DMS153 (cell line): ENCODE results near the gene CDH4.
"Not testable (repeated sequence)": the region's sequence is repeated elsewhere in the genome, so short reads cannot be mapped to it uniquely, and the experiment has no call there.

ENCODE experiments used
- DNase-seq: peaks from one replicate; lab custom pipeline; 2025; lab: John Stamatoyannopoulos, UW

The CDH4 gene

DNA sequence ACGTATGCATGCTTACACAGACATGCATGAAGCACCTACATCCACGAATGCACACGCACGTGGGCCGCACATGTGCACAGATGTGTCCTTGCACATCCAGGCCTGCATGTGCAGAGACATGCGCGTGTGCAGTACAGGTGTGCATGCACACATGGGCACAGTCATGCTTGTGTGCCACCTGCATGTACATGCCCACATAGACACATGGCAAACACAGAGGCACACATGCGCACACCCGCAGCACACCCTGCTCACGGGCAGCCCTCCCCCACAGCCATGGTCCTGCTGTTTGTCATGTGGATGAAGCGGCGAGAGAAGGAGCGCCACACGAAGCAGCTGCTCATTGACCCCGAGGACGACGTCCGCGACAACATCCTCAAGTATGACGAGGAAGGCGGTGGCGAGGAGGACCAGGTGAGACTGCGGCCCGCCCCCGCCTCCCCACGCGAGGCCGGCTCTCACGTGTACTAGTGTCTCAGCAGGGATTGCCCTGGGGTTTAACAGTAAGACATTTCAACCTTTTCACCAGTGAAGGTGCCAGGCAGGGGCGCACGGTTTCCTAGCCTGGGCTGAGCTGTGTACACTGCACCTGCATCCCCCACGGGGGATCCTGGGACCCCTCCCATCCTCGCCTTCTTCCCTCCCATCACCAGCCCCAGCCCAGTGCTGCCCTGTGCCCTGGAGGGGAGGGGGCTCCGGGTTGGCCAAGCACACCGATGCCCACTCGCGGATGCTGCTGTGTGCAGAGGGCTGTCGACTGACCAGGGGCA, 680.8 kb downstream of the CDH4 start:
- DNase-seq: no peak

DNA sequence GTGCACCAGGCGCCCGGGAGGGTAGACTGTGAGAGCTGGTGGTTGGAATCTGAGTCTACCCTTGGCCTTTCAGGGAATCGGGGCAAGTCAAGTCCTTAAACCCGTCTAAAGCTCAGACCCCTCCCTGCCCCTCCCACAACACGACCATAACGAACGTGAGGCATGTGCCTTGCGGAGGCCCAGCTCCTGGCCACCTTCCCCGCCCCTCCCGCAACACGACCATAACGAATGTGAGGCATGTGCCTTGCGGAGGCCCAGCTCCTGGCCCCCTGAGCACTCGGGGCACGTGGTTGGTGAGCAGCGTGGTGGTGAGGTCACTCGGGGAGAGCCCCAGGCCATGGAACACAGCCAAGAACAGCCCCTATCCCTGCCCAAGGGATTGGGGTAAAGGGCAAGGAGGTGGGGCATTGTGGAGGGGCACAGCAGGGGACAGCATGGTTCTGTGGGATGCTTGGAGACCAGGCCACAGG, 681.5 kb downstream of the CDH4 start:
- DNase-seq: no peak

DNA sequence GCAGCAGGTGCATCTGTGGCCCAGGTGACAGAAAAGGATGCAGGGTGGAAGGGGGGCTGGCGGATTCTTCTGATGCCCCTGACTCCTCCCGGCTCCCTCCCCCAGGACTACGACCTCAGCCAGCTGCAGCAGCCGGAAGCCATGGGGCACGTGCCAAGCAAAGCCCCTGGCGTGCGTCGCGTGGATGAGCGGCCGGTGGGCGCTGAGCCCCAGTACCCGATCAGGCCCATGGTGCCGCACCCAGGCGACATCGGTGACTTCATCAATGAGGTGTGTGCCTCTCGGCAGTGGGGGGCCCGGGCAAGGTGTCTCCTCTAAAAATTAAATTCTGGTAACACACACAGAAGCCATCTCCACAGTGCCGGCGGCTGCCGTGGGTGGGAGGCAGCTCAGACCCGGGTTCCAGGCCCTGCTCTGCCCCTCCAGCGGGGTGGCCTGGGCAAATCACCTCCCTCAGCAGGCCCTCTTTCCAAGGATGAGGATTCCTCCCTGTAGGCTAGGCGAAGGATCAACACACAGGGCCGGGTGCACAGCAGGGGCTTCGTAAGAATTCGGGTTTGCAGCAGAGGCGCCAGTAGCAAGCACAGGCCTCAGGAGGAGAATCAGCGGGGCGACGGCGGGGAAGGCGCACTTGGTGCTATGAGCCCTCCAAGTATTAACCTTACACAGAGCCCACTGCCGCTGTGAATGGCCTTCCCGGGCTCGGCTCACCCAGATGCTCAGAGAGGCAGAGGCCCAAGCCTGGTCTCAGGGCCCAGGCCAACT, 682.1 kb downstream of the CDH4 start:
- DNase-seq: no peak

DNA sequence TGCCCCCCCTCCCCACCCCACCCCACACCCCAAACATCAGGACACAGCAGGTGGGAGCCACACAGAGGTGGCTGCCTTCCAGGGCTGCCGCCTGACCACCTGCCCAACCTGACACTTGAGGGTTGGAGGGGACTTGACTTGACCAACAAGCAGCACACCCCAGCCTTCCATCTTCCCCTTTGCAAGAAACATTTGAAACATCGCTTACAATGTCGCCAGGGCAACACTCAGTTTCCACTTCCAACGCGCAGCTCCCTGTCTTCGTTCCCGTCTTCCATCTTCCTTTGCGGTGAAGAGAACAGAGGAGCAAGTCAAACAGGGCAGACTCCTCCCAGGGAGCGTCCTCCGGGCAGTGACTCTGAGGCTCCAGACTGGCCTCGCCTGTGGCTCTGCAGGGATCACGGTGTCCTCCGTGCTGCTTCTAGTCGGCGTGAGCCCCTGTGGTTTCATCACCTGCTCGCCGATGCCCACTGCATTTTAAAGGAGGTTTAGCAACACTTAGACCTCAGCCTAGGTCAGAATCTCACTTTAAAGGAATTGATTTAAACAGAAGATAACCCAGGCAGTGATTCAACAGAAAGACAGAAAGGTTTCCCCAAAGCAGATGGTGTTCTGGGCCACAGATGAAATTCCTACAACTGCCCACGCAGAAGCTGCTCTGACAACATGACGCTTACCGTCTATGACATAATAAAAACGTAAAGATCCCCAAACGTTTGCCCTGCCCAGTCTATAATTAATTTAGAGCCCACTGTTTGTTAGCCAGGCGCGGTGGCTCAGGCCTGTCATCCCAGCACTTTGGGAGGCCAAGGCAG, 682.9 kb downstream of the CDH4 start:
- no peak for DNase-seq

DNA sequence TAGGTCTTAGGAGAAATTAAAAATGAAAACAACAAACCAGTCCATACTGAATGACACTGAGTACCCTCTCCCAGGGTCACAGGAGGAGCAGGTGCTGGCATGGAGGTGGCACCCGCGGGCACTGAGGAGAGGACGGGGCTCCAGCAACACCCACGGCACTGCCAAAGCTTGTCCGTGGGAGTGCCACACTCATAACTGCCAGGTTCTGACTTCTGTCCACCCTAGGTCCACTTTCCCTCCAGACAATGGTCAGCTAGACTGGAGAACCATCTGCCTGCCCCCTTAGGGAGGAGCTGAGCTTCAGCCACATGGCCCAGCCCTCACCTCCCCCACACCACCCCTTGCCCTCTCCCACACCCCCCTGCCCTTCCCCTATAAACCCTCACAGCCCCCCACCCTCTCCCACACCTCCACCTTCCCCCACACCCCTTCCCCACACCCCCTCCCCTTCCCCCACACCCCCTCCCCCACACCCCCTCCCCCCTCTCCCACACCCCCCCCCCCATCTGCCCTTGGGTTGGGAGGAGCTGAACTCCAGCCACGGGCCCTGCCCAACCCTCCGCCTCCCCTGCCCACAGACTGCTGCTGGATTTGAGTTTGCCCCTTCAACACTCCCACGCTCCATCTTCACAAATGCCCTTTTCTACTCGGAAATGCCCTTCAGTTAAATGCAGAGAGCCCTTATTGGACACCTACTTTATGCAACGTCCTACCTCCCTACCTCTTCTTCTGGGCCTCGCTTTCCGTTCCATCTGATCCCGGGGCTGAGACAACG, 684.1 kb downstream of the CDH4 start:
- no peak for DNase-seq

DNA sequence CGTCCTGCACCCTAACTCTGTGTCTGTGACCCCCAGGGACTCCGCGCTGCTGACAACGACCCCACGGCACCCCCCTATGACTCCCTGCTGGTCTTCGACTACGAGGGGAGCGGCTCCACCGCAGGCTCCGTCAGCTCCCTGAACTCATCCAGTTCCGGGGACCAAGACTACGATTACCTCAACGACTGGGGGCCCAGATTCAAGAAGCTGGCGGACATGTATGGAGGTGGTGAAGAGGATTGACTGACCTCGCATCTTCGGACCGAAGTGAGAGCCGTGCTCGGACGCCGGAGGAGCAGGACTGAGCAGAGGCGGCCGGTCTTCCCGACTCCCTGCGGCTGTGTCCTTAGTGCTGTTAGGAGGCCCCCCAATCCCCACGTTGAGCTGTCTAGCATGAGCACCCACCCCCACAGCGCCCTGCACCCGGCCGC, 684.7 kb downstream of the CDH4 start:
- no peak for DNase-seq

DNA sequence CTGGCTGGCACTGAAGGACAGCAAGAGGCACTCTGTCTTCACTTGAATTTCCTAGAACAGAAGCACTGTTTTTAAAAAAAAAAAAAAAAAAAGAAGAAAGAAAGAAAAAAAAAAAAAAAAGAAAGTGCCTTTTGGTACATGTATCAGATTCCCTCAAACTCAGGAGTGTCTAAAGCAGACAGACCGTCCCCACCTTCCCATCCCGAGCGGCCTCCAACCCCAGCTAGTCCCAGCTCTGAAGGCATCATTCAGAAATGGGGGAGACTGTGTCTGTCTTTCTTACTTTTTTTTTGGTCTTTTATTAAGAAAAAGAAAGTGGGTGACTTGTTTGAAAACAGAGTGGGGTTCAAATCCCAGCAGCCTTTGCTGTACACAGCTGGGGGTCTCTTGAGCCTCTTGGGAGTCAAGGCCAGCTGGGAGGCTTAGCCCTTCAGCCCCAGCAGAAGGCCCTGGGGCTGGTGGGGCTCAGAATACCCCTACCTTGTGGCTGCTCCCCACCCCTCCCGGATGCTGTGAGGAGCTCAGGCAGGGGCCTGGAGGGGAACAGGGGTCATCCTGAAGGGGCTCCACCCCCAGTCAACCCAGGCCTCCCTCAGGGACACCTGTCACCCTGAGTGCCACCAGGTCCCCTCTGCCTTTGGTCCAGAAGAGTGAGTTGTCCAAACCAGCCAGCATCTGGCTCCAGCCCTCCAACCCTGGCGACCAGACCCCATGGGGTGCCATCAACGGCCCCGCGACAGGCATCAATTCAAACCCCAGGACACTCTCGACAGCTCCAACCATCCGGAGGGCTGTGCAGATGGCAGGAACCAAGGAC, 685.3 kb downstream of the CDH4 start:
- DNase-seq: no peak

DNA sequence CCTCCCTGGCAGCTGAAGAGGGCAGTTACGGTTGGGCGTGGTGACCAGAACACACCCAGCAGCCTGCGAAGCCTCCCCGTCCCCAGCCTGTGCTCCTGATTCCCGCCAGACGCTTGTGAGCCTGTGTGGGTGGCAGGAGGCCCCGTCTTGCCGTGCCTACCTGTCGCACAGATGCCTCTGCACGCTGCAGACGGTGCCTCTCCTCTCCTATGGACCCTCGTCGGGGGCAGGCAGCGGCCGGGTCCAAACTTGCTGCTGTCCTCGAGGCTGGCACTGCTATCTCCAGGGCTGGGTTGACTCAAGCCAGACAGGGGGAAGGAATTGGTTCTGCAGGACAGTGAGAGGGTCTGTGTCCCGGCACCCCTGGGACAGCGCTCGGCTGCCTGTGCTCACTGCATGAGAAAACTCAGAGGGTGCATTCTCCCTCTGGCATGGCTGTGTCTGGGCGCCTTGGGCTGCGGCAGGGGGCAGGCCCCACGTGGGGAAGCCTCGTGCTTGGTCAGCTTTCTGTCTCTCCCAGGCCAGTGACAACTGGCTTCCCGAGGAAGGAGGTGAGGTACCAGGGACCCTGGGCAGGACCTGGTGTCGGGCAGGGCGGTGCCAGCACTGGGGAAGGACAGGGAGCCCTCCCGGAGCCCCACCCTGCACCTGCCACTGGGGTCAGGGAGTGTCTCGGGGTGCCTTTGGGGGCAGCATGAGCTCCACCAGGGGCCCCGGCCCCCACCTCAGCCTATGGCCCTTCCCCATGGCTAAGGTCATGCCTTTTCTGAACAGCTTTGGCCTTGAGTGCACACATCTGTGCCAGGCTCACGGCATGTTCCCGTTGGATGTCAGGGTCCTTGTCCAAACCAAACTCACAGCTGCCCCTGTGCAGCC, 686.1 kb downstream of the CDH4 start:
- DNase-seq: no peak

DNA sequence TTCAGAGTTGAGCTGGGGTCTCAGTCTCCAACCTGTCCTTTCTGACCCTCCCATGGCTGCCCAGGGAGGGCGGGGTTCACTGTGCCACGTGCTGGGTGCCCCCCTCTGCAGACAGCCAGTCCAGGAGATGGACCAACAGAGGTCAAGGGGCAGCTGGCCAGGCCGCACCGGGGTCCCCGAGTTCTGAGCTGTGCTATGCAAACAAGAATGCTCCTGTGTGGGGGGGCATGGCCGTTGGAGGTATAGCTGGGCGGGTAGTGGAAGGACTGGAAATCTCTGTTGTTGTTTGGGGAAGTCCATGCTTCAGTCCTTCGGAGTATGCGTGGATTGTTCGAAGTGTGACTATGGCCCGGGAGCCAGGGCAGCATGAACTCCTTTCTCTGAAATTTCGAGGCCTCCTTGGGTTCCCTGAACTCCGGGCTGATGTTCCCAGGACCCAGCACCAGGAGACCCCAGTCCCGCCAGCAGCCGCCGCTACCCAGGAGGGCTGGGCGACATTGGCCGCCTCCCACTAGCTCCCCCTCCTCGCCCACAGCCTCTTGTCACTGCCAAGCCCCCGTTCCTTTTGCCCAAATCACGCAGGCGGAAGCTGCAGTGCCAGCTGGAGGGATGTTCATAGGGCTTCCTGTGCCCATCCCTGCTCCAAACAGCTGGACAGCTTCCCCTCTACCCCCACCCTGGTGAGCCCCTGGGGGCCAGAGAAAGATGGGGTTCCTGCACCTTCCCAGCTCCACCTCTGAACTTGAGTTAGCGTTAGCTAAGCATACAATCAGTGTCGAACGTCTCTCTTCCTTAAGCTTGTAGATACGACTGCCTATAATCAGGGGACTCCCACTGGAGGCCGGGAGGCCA, 687.0 kb downstream of the CDH4 start:
- no peak for DNase-seq

DNA sequence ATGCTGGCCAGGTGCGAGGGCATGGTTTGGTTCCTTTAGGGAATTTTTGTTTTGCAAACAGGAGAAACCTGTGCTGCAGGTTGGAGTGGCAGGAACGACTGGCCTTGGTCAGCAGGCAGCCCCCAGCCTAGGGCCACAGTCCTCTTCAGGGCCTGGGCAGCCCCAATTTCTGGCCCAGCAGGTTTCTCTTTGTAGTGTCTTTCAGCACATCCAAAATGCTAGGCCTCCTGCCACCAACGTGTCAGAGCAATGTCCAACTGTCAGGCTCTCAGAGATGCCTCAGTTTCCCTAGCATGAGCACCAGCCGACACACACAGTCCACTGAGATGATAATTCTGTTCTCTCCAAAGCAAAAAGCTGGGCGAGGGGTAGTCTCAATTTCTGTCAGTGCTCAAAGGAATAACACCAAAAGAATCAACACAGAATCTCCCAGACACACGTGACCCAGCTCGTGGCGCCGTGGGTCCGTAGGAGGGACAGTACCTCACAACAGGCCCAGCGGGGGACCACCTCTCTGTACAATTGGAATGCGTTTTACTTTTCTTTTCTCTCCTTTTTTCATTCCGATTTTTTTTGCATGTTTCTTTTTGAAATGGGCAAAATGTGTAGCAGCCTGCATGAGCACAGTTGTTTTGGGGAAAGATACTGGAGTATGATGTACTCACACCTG, 687.8 kb downstream of the CDH4 start:
- no peak for DNase-seq

DNA sequence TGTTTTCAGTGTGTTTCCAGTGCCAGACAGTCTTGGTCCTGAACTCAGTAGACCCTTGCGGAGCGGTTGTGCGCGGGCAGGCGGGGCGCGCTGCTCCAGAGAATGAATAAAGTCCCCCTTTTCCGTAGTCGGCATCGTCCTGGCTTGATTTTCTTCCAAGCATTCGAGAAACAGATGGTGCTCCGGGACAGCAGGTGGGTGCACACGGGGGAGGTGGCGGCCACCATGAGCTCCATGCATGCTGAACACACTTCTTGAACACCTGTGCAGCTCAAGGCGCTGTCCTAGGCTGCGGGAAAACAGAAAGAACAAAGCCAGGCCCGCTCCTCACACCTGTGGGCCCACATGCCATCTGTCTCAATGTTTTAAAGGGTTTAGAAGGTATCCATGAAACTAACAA, 688.4 kb downstream of the CDH4 start:
- DNase-seq: no peak

DNA sequence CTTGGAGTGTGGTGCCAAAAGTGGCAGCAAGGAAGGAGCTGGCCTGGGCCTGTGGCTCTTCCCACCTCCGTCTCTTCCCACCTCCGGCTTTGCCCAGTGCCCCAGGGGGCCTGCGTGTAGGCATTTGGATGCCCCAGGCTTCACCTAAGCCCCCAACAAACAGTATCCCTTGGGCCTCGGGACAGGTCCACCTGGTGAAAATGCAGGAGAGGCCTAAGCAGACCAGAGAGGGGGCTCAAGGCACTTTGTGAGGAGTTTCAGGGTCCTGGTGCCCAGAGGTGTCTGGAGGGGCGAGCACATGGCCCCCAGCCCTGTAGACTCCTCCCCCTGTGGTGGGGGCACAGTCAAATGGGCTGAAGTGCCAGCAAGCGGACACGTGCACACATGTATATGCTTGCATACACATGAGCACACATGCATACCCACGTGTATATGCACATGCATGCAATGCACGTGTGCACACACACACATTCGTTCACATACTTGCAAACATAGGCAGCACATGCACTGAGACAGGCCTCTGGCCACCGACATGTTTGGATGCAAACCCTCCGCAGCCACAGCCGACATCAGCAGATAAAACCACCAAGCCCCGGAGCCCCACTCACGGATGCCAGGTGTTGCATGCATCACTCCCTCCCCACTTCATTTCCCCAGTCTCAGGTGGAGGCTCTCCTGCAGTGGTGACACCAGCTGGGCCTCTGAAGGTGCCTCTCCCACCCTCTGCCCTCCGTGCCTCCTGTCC, 689.1 kb downstream of the CDH4 start:
- DNase-seq: no peak

DNA sequence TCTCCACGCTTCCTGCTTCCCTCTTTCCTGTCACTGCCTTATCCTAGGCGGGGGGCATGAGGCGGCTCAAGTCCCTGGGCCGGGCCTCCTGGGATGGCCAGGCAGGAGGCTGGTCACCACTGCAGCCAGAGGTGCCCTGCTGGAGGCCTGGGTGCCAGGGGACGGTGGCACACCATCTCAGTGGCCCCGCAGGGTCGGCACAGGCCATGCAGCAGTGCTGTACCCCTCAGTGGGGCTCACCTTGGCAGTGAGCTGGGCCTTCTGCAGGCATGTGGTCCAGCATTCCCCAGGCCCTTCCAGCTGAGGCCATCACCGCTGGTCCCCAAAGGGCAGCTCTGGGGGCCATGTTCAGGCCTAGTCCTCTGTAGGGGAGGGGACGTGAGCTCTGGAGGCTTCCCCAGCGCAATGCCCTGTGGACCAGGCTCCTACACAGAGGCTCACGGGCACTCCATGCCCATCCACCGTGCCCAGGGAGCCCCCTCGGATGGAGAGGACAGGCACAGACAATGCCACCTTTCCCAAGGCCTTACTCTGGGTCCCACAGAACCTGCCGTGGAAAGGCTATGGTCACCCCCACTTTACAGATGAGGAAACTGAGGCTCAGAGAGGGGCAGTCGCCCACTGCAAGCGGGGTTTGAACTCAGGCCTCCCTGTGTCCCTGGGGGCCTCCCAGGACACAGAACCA, 689.8 kb downstream of the CDH4 start:
- no peak for DNase-seq

DNA sequence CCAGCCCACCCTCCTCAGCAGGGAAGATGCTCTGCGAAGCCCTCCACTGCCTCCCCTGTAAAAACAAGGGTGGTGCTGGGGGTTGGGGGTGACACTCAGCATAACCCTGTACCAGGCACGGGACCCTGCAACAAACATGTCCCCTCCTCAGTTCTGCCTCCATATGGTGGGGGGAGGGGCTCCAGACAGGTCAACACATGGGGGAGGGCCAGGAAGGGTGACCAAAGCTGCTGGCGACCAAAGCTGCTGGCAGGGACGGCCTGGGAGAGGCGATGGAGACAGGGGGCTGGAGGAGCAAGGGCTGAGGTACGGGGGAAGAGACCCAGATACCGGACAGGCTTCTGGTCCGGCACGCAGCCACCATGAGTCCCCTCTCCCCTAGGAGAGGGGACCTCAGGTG, 690.5 kb downstream of the CDH4 start:
- DNase-seq: no peak

DNA sequence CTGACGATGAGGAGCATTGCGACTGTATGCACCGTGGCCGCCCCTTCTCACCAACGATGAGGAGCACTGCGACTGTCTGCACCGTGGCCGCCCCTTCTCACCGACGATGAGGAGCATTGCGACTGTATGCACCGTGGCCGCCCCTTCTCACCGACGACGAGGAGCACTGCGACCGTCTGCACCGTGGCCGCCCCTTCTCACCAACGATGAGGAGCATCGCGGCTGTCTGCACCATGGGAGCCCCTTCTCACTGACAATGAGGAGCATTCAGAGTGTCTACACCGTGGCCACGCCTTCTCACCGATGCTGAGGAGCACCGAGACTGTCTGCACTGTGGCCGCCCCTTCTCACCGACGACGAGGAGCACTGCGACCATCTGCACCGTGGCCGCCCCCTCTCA, 692.9 kb downstream of the CDH4 start:
- not testable (repeated sequence) for DNase-seq

DNA sequence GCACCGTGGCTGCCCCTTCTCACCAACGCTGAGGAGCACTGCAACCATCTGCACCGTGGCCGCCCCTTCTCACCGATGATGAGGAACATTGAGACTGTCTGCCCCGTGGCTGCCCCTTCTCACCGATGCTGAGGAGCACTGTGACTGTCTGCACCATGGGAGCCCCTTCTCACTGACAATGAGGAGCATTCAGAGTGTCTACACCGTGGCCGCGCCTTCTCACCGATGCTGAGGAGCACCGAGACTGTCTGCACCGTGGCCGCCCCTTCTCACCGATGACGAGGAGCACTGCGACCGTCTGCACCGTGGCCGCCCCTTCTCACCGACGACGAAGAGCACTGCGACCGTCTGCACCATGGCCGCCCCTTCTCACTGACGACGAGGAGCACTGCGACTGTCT, 693.4 kb downstream of the CDH4 start:
- not testable (repeated sequence) for DNase-seq

DNA sequence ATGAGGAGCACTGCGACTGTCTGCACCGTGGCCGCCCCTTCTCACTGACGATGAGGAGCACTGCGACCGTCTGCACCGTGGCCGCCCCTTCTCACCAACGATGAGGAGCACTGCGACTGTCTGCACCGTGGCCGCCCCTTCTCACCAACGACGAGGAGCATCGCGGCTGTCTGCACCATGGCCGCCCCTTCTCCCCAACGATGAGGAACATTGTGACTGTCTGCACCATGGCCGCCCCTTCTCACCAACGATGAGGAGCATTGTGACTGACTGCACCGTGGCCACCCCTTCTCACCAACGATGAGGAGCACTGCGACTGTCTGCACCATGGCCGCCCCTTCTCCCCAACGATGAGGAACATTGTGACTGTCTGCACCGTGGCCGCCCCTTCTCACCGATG, 696.0 kb downstream of the CDH4 start:
- DNase-seq: not testable (repeated sequence)
